Measurements from ENCODE around the gene DGKI. TPM values are rescaled to one million over a fixed set of nuclear protein-coding genes. Genes with fewer than 3 reads are reported as not detected.
A peak's percentile ranks its signal among the peaks of the same experiment; 100 is the strongest.

Gene DGKI
- total and polyA plus RNA-seq, 2 donors (not counting 1 experiment from before 2014, with no cell fraction given) = 0.74 to 2.1 TPM

- TF ChIP-seq CTCF (conservative IDR thresholded peaks at IDR 0.05 in 1 of 2, IDR thresholded peaks at IDR 0.05 in 1 of 2; ENCODE audit: low read depth in 1 of 2, low read length in 2 of 2) (no peak), EZH2 (IDR thresholded peaks at IDR 0.05; ENCODE audit: low read length, missing control alignments) (no peak)
- Histone ChIP-seq H3K36me3 (ENCODE audit: control insufficient read depth, insufficient read depth, low read length) (no peaks in the 10 kb centered on the region), H2AFZ (ENCODE audit: low read length) (no peak overlapping the region)
Measured at GRCh38 chr7:137484326-137484725, 362.4 kb downstream of the DGKI start.

GRCh38 chr7:137482466-137482865 lies 364.3 kb downstream of the DGKI start:
- Histone ChIP-seq H3K27ac (ENCODE audit: insufficient read depth, low read length) (no peak overlapping the region), H3K79me2 (ENCODE audit: control insufficient read depth, insufficient read depth, low read length) (no peaks in the 10 kb centered on the region), H3K9me3 (ENCODE audit: control insufficient read depth, insufficient read depth, low read depth, low read length) (no peaks in the 10 kb centered on the region), H4K20me1 (ENCODE audit: control insufficient read depth, extremely low read depth, insufficient read depth, low read length) (no peaks in the 10 kb centered on the region), H3K9ac (ENCODE audit: insufficient read depth, low read length) (no peak overlapping the region), H3K4me2 (ENCODE audit: extremely low read depth, insufficient read depth, low read length) (no peak overlapping the region), H3K27me3 (ENCODE audit: control insufficient read depth, insufficient read depth, low read length) (no peaks in the 10 kb centered on the region), H3K4me3 (replicated peaks in 1 of 4; ENCODE audit: control extremely low read depth in 1 of 4, insufficient read depth in 1 of 4, low read depth in 3 of 4, low read length in 4 of 4) (no peak overlapping the region), H3K4me1 (ENCODE audit: control insufficient read depth, extremely low read depth, insufficient read depth, low read length) (no peaks in the 10 kb centered on the region), H3K36me3 (ENCODE audit: control insufficient read depth, insufficient read depth, low read length) (no peaks in the 10 kb centered on the region), H2AFZ (ENCODE audit: low read length) (no peak overlapping the region)
- TF ChIP-seq CTCF (conservative IDR thresholded peaks at IDR 0.05 in 1 of 2, IDR thresholded peaks at IDR 0.05 in 1 of 2; ENCODE audit: low read depth in 1 of 2, low read length in 2 of 2) (no peak), EZH2 (IDR thresholded peaks at IDR 0.05; ENCODE audit: low read length, missing control alignments) (no peak)
- DNase-seq (ENCODE audit: low read depth in 2 of 2) = peak in 1 of 2 donors; percentile 72

More at GRCh38 chr7:137484326-137484725, 362.4 kb downstream of the DGKI start:
- Histone ChIP-seq H3K4me3 (replicated peaks in 1 of 4; ENCODE audit: control extremely low read depth in 1 of 4, insufficient read depth in 1 of 4, low read depth in 3 of 4, low read length in 4 of 4) (no peak overlapping the region), H3K4me1 (ENCODE audit: control insufficient read depth, extremely low read depth, insufficient read depth, low read length) (no peaks in the 10 kb centered on the region), H3K79me2 (ENCODE audit: control insufficient read depth, insufficient read depth, low read length) (no peaks in the 10 kb centered on the region), H3K9ac (ENCODE audit: insufficient read depth, low read length) (no peak overlapping the region), H3K27me3 (ENCODE audit: control insufficient read depth, insufficient read depth, low read length) (no peaks in the 10 kb centered on the region), H3K9me3 (ENCODE audit: control insufficient read depth, insufficient read depth, low read depth, low read length) (no peaks in the 10 kb centered on the region), H4K20me1 (ENCODE audit: control insufficient read depth, extremely low read depth, insufficient read depth, low read length) (no peaks in the 10 kb centered on the region), H3K4me2 (ENCODE audit: extremely low read depth, insufficient read depth, low read length) (no peak overlapping the region), H3K27ac (ENCODE audit: insufficient read depth, low read length) (no peak overlapping the region)
- DNase-seq (ENCODE audit: low read depth in 2 of 2) = peak in 1 of 2 donors; percentile 73

- Histone ChIP-seq H3K27me3 (ENCODE audit: control insufficient read depth, insufficient read depth, low read length) (no peaks in the 10 kb centered on the region), H3K9me3 (ENCODE audit: control insufficient read depth, insufficient read depth, low read depth, low read length) (no peaks in the 10 kb centered on the region), H3K4me2 (ENCODE audit: extremely low read depth, insufficient read depth, low read length) (no peak overlapping the region), H3K79me2 (ENCODE audit: control insufficient read depth, insufficient read depth, low read length) (no peaks in the 10 kb centered on the region), H3K27ac (ENCODE audit: insufficient read depth, low read length) (no peak overlapping the region), H4K20me1 (ENCODE audit: control insufficient read depth, extremely low read depth, insufficient read depth, low read length) (no peaks in the 10 kb centered on the region), H3K36me3 (ENCODE audit: control insufficient read depth, insufficient read depth, low read length) (no peaks in the 10 kb centered on the region), H3K4me1 (ENCODE audit: control insufficient read depth, extremely low read depth, insufficient read depth, low read length) (no peaks in the 10 kb centered on the region), H3K4me3 (replicated peaks in 1 of 4; ENCODE audit: control extremely low read depth in 1 of 4, insufficient read depth in 1 of 4, low read depth in 3 of 4, low read length in 4 of 4) (no peak overlapping the region), H2AFZ (ENCODE audit: low read length) (no peak overlapping the region), H3K9ac (ENCODE audit: insufficient read depth, low read length) (no peak overlapping the region)
- TF ChIP-seq CTCF (conservative IDR thresholded peaks at IDR 0.05 in 1 of 2, IDR thresholded peaks at IDR 0.05 in 1 of 2; ENCODE audit: low read depth in 1 of 2, low read length in 2 of 2) = no peak
- TF ChIP-seq EZH2 (IDR thresholded peaks at IDR 0.05; ENCODE audit: low read length, missing control alignments) = no peak
- DNase-seq (ENCODE audit: low read depth in 2 of 2) = no peak
Measured at GRCh38 chr7:137480824-137481365, 365.9 kb downstream of the DGKI start.
